WI38 (cell line): ENCODE measurements around the gene TM4SF18.
A peak's percentile ranks its signal among the peaks of the same experiment; 100 is the strongest.
"Not testable (repeated sequence)": the region's sequence is repeated elsewhere in the genome, so short reads cannot be mapped to it uniquely, and the experiment has no call there.

Source experiments
- H3K4me3 ChIP-seq: 2 replicates; pipeline ENCODE4 v1.5.1; 2011; ENCODE audit warnings: low read depth, mild to moderate bottlenecking, control low read depth, low read length
- CTCF ChIP-seq: IDR thresholded peaks from 2 replicates; pipeline ENCODE4 v1.5.1; 2012; ENCODE audit warnings: low read depth, mild to moderate bottlenecking, control low read depth, low read length

Gene TM4SF18

GRCh38 chr3:149333176-149333859 is at the start of gene TM4SF18:
TSS of gene TM4SF18 (minus strand) at chr3:149333636. CDS start at chr3:149333382, 254 bp downstream.
- H3K4me3 ChIP-seq: no peak within 1 kb of the TSS
- TF ChIP-seq CTCF: no peak

- TF ChIP-seq CTCF: no peak
Observed at GRCh38 chr3:149382518-149382917, 49.1 kb upstream of the TM4SF18 start.

GRCh38 chr3:149382101-149382467 is 48.6 kb upstream of the TM4SF18 start:
- H3K4me3 ChIP-seq: no peak overlapping the region
- TF ChIP-seq CTCF: no peak

More at GRCh38 chr3:149382518-149382917, 49.1 kb upstream of the TM4SF18 start:
- no peak overlapping the region for H3K4me3 ChIP-seq

GRCh38 chr3:149381173-149382100 is 48.0 kb upstream of the TM4SF18 start:
- no peak for TF ChIP-seq CTCF

GRCh38 chr3:149380220-149380619 is 46.8 kb upstream of the TM4SF18 start:
- H3K4me3 ChIP-seq: not testable (repeated sequence)

More at GRCh38 chr3:149381173-149382100, 48.0 kb upstream of the TM4SF18 start:
- H3K4me3 ChIP-seq: no peak overlapping the region

- H3K4me3 ChIP-seq: peak overlapping the region; percentile 36
- no peak for TF ChIP-seq CTCF
Observed at GRCh38 chr3:149378478-149379309, 45.3 kb upstream of the TM4SF18 start.

- TF ChIP-seq CTCF: no peak
- H3K4me3 ChIP-seq: peak within 1 kb of the TSS; percentile 78
Observed at GRCh38 chr3:149377408-149378364, 44.2 kb upstream of the TM4SF18 start, which contains the start of gene TM4SF1. TSS of gene TM4SF1 (minus strand) at chr3:149377649. CDS start at chr3:149377547, 102 bp downstream.
